Karpas-422 (cell line): Measurements from ENCODE around the gene DTNB. TPM values are rescaled to one million over a fixed set of nuclear protein-coding genes. Genes with fewer than 3 reads are reported as not detected.

Source experiments
- DNase-seq: peaks from one replicate; pipeline ENCODE4 v3.0.0-alpha.2; 2015
- H2AFZ ChIP-seq: fragments of 200-600 bp; sonication (generic); 2 replicates; pipeline ENCODE4 v1.6.1; 2014; ENCODE audit warnings: antibody characterized with exemption, low read length, mixed read lengths
- H3K27ac ChIP-seq: fragments of 200-600 bp; sonication (generic); 2 replicates; pipeline ENCODE4 v1.5.1; 2014; ENCODE audit warnings: mild to moderate bottlenecking, low read length, moderate library complexity
- H3K27me3 ChIP-seq: fragments of 200-600 bp; sonication (generic); 2 replicates; pipeline ENCODE4 v1.6.1; 2014; ENCODE audit warnings: low read length, mixed read lengths
- H3K36me3 ChIP-seq: fragments of 200-600 bp; sonication (generic); 2 replicates; pipeline ENCODE4 v1.6.1; 2014; ENCODE audit warnings: low read length, mixed read lengths; ENCODE audit not compliant: insufficient read depth
- H3K4me1 ChIP-seq: fragments of 200-600 bp; sonication (generic); 2 replicates; pipeline ENCODE4 v1.6.1; 2014; ENCODE audit warnings: mild to moderate bottlenecking, low read length, mixed read lengths
- H3K4me2 ChIP-seq: fragments of 200-600 bp; sonication (generic); 2 replicates; pipeline ENCODE4 v1.6.1; 2014; ENCODE audit warnings: low read length, low read depth, mild to moderate bottlenecking; ENCODE audit not compliant: poor library complexity, severe bottlenecking
- H3K4me3 ChIP-seq: fragments of 200-600 bp; sonication (generic); 2 replicates; pipeline ENCODE4 v1.5.1; 2014; ENCODE audit warnings: mild to moderate bottlenecking, antibody characterized with exemption, low read length, mixed read lengths
- H3K79me2 ChIP-seq: fragments of 200-600 bp; sonication (generic); 2 replicates; pipeline ENCODE4 v1.6.1; 2014; ENCODE audit warnings: mild to moderate bottlenecking, low read length, mixed read lengths
- H3K9ac ChIP-seq: fragments of 200-600 bp; sonication (generic); 2 replicates; pipeline ENCODE4 v1.6.0; 2014; ENCODE audit warnings: low read length
- H3K9me2 ChIP-seq: fragments of 200-600 bp; sonication (generic), shearing (Covaris generic); replicated peaks from 2 replicates; pipeline ENCODE4 v1.6.0; 2014; ENCODE audit warnings: mild to moderate bottlenecking, low read length, moderate library complexity; ENCODE audit not compliant: insufficient read depth
- H3K9me3 ChIP-seq: fragments of 300-700, 200-600 bp; sonication (generic); 2 replicates; pipeline ENCODE4 v1.6.1; 2014; ENCODE audit warnings: low read length, mixed read lengths
- H4K20me1 ChIP-seq: fragments of 200-600 bp; sonication (generic); 2 replicates; pipeline ENCODE4 v1.6.1; 2014; ENCODE audit warnings: mild to moderate bottlenecking, antibody characterized with exemption, low read length, low read depth; ENCODE audit not compliant: insufficient read depth
- total RNA-seq: library from RNA; depleted of rRNA; stranded (reverse); fragments of >200 nt; shearing (Covaris generic); gene quantifications from 2 replicates; pipeline ENCODE4 v1.2.3, GENCODE V29; 2014; ENCODE audit warnings: low replicate concordance

The DTNB gene
- total RNA-seq, 1 experiment from 2014 or later, result 9.1 TPM

- H3K79me2 ChIP-seq, result no peaks in the 10 kb centered on the region
- no peak overlapping the region for H3K4me2 ChIP-seq
- DNase-seq, result no peak
- H3K9me3 ChIP-seq, result no peaks in the 10 kb centered on the region
- no peak overlapping the region for H3K27ac ChIP-seq
- no peaks in the 10 kb centered on the region for H3K9me2 ChIP-seq
- H3K9ac ChIP-seq, result no peak overlapping the region
- no peaks in the 10 kb centered on the region for H3K27me3 ChIP-seq
- no peaks in the 10 kb centered on the region for H4K20me1 ChIP-seq
- H3K4me1 ChIP-seq, result no peaks in the 10 kb centered on the region
- H3K36me3 ChIP-seq, result no peaks in the 10 kb centered on the region
- H2AFZ ChIP-seq, result no peak overlapping the region
- no peak overlapping the region for H3K4me3 ChIP-seq
Observed at GRCh38 chr2:25692143-25692542, 18.8 kb upstream of the DTNB start.

- H3K9ac ChIP-seq, result no peak overlapping the region
- H3K4me1 ChIP-seq, result no peaks in the 10 kb centered on the region
- H3K36me3 ChIP-seq, result no peaks in the 10 kb centered on the region
- H3K4me3 ChIP-seq, result no peak overlapping the region
- H3K4me2 ChIP-seq, result no peak overlapping the region
- H3K79me2 ChIP-seq, result no peaks in the 10 kb centered on the region
- no peaks in the 10 kb centered on the region for H4K20me1 ChIP-seq
- no peaks in the 10 kb centered on the region for H3K9me3 ChIP-seq
- no peaks in the 10 kb centered on the region for H3K27me3 ChIP-seq
- H3K27ac ChIP-seq, result no peak overlapping the region
- no peaks in the 10 kb centered on the region for H3K9me2 ChIP-seq
- DNase-seq, result no peak
- H2AFZ ChIP-seq, result no peak overlapping the region
Observed at GRCh38 chr2:25690058-25690457, 16.7 kb upstream of the DTNB start.

DNA sequence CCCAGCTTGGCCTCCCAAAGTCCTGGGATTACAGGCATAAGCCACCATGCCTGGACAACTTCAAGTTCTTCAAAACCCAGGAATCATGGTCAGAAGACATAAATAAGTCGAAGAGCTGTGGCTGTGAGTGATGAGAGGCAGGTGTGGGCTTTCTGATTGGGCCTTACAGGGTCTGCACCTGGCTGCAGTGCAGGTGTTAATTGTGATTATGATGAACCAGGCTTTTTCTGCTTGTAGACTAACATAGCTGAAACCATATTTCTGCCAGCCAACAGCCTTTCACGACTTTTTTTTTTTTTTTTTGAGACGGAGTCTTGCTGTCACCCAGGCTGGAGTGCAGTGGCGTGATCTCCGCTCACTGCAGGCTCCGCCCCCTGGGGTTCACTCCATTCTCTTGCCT, 14.9 kb upstream of the DTNB start:
- no peak for DNase-seq
- H3K27me3 ChIP-seq, result no peaks in the 10 kb centered on the region
- no peaks in the 10 kb centered on the region for H3K9me3 ChIP-seq
- no peak overlapping the region for H3K27ac ChIP-seq
- no peak overlapping the region for H3K4me2 ChIP-seq
- H3K36me3 ChIP-seq, result no peaks in the 10 kb centered on the region
- no peaks in the 10 kb centered on the region for H3K9me2 ChIP-seq
- H3K4me3 ChIP-seq, result no peak overlapping the region
- no peak overlapping the region for H3K9ac ChIP-seq
- no peaks in the 10 kb centered on the region for H3K79me2 ChIP-seq
- no peaks in the 10 kb centered on the region for H3K4me1 ChIP-seq
- H2AFZ ChIP-seq, result no peak overlapping the region
- H4K20me1 ChIP-seq, result no peaks in the 10 kb centered on the region

GRCh38 chr2:25685741-25686140, 12.4 kb upstream of the DTNB start:
- Histone ChIP-seq H2AFZ (no peak overlapping the region), H3K9me3 (no peaks in the 10 kb centered on the region)
- no peak for DNase-seq

DNA sequence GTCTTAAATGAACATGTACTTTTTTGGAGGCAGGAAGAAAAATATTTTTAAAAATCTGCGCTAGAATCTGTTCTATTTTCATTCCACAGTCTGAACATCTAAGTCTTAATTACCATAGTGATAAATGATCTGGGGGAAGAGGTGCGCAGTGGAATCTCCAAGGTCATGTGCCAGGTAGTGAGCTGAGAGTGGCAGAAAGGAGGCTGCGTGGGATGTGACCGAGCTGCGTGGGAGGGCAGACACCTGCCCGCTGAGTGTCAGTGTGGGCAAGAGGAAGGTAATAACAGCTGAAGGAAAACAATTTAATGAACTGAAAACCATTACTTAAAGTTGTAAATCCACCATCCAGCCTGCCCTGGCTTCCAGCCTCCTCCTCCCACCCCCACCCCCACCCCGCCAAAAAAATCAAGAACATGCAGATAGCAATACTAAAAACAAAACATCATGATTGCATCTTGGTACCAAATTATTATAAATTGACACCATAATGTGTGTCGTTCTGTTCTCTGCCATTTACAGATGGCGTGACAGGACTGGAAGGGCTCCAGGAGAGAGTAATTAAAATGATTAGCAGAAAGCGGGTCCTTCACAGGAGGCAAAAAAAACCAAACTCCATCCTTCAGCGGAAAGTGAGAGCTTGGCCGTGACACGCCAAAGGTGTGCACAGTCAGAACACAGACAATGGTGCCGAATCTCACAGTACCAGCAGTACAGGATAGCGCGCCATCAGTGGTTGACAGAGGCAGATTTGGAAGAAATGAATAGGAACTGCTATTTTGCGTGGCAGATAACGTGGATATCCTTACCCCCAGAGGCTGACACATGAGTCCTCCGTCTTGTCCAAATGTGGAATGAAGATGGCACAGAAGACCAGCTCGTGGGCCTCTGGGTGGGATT, 11.4 kb upstream of the DTNB start:
- no peaks in the 10 kb centered on the region for H4K20me1 ChIP-seq
- H3K9me3 ChIP-seq, result no peaks in the 10 kb centered on the region
- H3K4me3 ChIP-seq, result no peak overlapping the region
- H3K36me3 ChIP-seq, result no peaks in the 10 kb centered on the region
- H3K79me2 ChIP-seq, result no peaks in the 10 kb centered on the region
- no peaks in the 10 kb centered on the region for H3K4me1 ChIP-seq
- H3K27me3 ChIP-seq, result no peaks in the 10 kb centered on the region
- H3K4me2 ChIP-seq, result no peak overlapping the region
- no peak overlapping the region for H3K27ac ChIP-seq
- H3K9ac ChIP-seq, result no peak overlapping the region
- H3K9me2 ChIP-seq, result no peaks in the 10 kb centered on the region
- no peak for DNase-seq
- no peak overlapping the region for H2AFZ ChIP-seq

More at GRCh38 chr2:25685741-25686140, 12.4 kb upstream of the DTNB start:
- H3K36me3 ChIP-seq, result no peaks in the 10 kb centered on the region
- no peaks in the 10 kb centered on the region for H3K27me3 ChIP-seq
- H3K4me2 ChIP-seq, result no peak overlapping the region
- no peak overlapping the region for H3K9ac ChIP-seq
- H3K4me3 ChIP-seq, result no peak overlapping the region
- no peaks in the 10 kb centered on the region for H4K20me1 ChIP-seq
- H3K27ac ChIP-seq, result no peak overlapping the region
- no peaks in the 10 kb centered on the region for H3K4me1 ChIP-seq
- H3K9me2 ChIP-seq, result no peaks in the 10 kb centered on the region
- no peaks in the 10 kb centered on the region for H3K79me2 ChIP-seq

DNA sequence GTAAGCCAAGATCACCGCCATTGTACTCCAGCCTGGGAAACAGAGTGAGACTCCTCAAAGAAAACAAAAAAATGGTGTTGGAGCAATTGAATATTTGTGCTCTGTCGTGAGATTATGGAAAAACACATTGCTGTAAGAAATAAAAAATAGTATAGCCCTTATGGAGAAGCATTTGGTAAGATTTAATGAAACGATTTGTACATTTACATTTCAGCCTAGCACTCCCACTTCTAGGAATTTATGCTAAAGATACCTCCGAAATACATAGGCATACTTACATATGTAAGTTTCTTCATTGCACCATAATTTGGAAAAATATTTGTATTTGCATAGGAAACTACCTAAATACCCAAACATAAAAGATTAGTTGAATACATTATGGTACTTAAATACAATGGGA, 8.7 kb upstream of the DTNB start:
- Histone ChIP-seq H3K4me1 (no peaks in the 10 kb centered on the region), H3K9me3 (no peaks in the 10 kb centered on the region), H3K4me3 (no peak overlapping the region), H3K27me3 (no peaks in the 10 kb centered on the region), H3K9me2 (no peaks in the 10 kb centered on the region), H4K20me1 (no peaks in the 10 kb centered on the region), H3K36me3 (no peaks in the 10 kb centered on the region), H3K9ac (no peak overlapping the region), H3K4me2 (no peak overlapping the region), H3K27ac (no peak overlapping the region), H2AFZ (no peak overlapping the region), H3K79me2 (no peaks in the 10 kb centered on the region)
- DNase-seq, result no peak

GRCh38 chr2:25677877-25678276, 4.5 kb upstream of the DTNB start:
- no peak overlapping the region for H3K27ac ChIP-seq
- H2AFZ ChIP-seq, result no peak overlapping the region
- H4K20me1 ChIP-seq, result no peaks in the 10 kb centered on the region
- no peaks in the 10 kb centered on the region for H3K79me2 ChIP-seq
- H3K4me3 ChIP-seq, result no peak overlapping the region
- peaks cover 8% of the 10 kb centered on the region for H3K4me1 ChIP-seq
- no peaks in the 10 kb centered on the region for H3K9me2 ChIP-seq
- no peaks in the 10 kb centered on the region for H3K36me3 ChIP-seq
- H3K9ac ChIP-seq, result no peak overlapping the region
- no peak for DNase-seq
- H3K9me3 ChIP-seq, result no peaks in the 10 kb centered on the region
- no peak overlapping the region for H3K4me2 ChIP-seq
- H3K27me3 ChIP-seq, result no peaks in the 10 kb centered on the region

- no peaks in the 10 kb centered on the region for H3K27me3 ChIP-seq
- no peak overlapping the region for H3K27ac ChIP-seq
- no peaks in the 10 kb centered on the region for H3K79me2 ChIP-seq
- peak overlapping the region; percentile 75 for H3K4me3 ChIP-seq
- no peaks in the 10 kb centered on the region for H3K36me3 ChIP-seq
- H3K9me3 ChIP-seq, result no peaks in the 10 kb centered on the region
- peak overlapping the region; percentile 100 for H2AFZ ChIP-seq
- peak overlapping the region; percentile 74 for H3K9ac ChIP-seq
- H4K20me1 ChIP-seq, result peaks cover 20% of the 10 kb centered on the region
- DNase-seq, result no peak
- H3K4me2 ChIP-seq, result peak overlapping the region; percentile 81
- H3K9me2 ChIP-seq, result no peaks in the 10 kb centered on the region
- peaks cover 20% of the 10 kb centered on the region for H3K4me1 ChIP-seq
Observed at GRCh38 chr2:25674077-25674362, 643 bp upstream of the DTNB start.
